ENCODE data around the gene TBC1D22A. TPM values are rescaled to one million over a fixed set of nuclear protein-coding genes. Genes with fewer than 3 reads are reported as not detected.

TBC1D22A gene
- total RNA-seq, 8 experiments from 2014 or later: 6.6 to 31.4 (median 12.3) TPM

- no peak overlapping the region for H3K4me3 ChIP-seq
- WGBS, 10 experiments: 0 to 100% (median 83%) methylated on average over 1 to 17 of the region's 24 CpGs; no CpG with 5 or more reads in 3 of the 10 experiments
- H3K4me1 ChIP-seq (replicated peaks in 1 of 2): peaks cover 60 to 67% of the 10 kb centered on the region in 2 donors
- ATAC-seq (replicated peaks in 6 of 8): peak; percentile 2 to 82 (median 26)
- in situ Hi-C loops (cut with MboI; ENCODE audit: low pct_unique_long_range_greater_than_20kb in 2 of 9, low sequenced_read_pairs in 9 of 9, unreplicated experiment in 9 of 9): no loop called here
- H3K27ac ChIP-seq: peak overlapping the region; percentile 44 to 77
Measured at GRCh38 chr22:47030881-47031627, 268.6 kb downstream of the TBC1D22A start.

DNA sequence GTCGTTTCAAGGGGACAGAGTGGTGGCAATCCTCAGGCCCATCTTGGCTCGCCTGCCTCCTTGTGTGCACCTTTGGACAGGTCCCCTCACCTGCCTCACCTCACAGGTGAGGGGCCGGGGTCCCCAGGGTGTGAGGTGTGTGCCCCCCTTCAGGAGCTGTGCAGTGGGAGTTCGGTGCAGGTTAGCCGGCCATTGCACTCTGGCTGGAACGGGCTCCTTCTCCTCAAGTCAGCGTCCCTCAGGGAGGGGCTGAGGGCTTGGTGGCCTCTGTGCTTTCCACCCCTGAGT, 269.1 kb downstream of the TBC1D22A start:
- 80 to 100% (median 100%) methylated on average over 1 to 5 of the region's 7 CpGs; no CpG with 5 or more reads in 7 of the 10 experiments for WGBS, 10 experiments
- H3K4me3 ChIP-seq: no peak overlapping the region
- no peak for ATAC-seq (replicated peaks in 6 of 8)
- H3K27ac ChIP-seq: no peak overlapping the region
- in situ Hi-C loops (cut with MboI; ENCODE audit: low pct_unique_long_range_greater_than_20kb in 2 of 9, low sequenced_read_pairs in 9 of 9, unreplicated experiment in 9 of 9): no loop called here
- H3K4me1 ChIP-seq (replicated peaks in 1 of 2): peaks cover 60 to 71% of the 10 kb centered on the region in 2 donors

DNA sequence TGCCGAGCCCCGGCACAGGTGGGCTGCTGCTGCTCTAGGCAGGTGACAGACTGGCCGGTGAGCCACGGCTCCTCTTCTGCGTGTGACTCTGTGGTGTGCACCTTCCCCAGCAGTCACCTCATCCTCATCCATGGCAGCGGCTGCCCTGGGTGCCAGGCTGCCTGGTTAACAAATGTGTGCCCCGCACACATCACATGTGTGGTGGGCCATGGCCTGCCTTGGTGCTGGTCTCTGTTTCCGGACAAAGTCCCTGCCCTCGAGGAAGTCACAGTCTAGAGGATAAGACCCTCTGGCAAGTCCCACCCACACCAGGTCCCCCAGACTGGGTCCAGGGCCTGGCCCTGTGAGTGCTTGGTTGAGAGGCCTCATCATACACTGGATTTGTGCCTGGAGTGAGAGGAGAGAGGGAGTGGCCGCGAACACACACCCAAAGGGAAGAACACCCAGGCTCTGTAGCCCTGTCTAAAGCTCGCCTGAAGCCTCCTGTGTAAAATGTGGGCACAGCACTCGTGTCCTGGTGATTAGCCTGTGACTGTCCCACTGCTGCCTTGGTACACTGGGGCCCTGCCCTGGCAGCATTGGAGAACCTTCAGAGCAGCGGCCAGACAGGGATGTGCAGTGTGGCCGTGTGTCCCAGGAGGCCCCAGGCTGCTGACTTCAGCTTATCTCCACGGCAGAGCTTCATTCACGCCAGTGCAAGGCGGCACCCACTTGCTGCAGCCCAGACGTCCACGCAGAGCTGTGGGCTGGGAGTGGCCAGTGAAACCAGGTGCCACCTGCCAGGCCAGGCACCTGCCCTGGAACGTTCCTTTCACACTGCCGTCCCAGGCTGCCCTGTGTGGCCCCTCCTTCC, 269.9 kb downstream of the TBC1D22A start:
- no peak overlapping the region for H3K27ac ChIP-seq
- in situ Hi-C loops (cut with MboI; ENCODE audit: low pct_unique_long_range_greater_than_20kb in 2 of 9, low sequenced_read_pairs in 9 of 9, unreplicated experiment in 9 of 9): no loop called here
- H3K4me1 ChIP-seq (replicated peaks in 1 of 2): peaks cover 59 to 67% of the 10 kb centered on the region in 2 donors
- H3K4me3 ChIP-seq: no peak overlapping the region
- peak in 2 of 8 experiments; percentile 11 to 42 for ATAC-seq (replicated peaks in 6 of 8)
- 68 to 100% (median 95%) methylated on average over 1 to 5 of the region's 22 CpGs; no CpG with 5 or more reads in 2 of the 10 experiments for WGBS, 10 experiments

DNA sequence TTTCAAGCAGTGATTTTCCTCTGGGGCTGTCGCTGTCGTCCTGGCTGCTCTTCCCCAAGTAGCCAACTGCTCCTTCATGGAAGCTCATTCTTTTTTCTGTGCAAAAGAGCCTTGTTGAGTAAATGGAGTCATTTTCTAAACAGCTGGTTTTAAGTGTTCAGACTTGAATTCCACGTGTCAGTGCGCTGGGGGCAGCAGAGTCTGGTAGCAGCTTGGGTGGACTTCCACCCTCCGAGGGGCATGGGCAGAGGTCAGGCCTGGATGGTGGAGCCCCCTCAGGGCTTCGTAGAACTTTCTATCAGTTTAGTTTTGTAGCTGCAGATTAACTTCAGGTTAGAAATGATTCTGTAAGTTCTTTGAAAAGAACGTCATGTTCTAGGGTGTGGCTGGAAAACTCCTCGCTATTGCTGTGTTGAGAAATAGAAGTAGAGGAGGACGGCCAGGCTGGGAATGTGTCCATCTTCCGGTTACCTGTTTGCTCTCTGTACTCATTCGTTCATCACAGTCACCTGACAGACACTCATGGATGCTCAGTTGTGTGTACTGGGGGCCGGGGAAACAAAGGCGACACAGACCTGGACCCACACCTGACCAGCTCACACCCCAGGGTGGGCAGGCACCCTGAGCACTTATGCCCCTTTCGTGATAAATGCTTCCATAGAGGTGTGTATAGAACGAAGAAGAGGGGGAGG, 270.7 kb downstream of the TBC1D22A start:
- ATAC-seq (replicated peaks in 6 of 8): no peak
- 51 to 100% (median 80%) methylated on average over 1 to 7 of the region's 15 CpGs; no CpG with 5 or more reads in 3 of the 10 experiments for WGBS, 10 experiments
- Histone ChIP-seq H3K4me1 (replicated peaks in 1 of 2) (peaks cover 51 to 63% of the 10 kb centered on the region in 2 donors), H3K4me3 (no peak overlapping the region), H3K27ac (no peak overlapping the region)
- in situ Hi-C loops (cut with MboI; ENCODE audit: low pct_unique_long_range_greater_than_20kb in 2 of 9, low sequenced_read_pairs in 9 of 9, unreplicated experiment in 9 of 9): no loop called here

GRCh38 chr22:47033648-47034000, 271.2 kb downstream of the TBC1D22A start:
- in situ Hi-C loops (cut with MboI; ENCODE audit: low pct_unique_long_range_greater_than_20kb in 2 of 9, low sequenced_read_pairs in 9 of 9, unreplicated experiment in 9 of 9): no loop called here
- H3K4me3 ChIP-seq: no peak overlapping the region
- WGBS, 10 experiments: 98 to 100% (median 100%) methylated on average over 2 to 7 of the region's 11 CpGs; no CpG with 5 or more reads in 6 of the 10 experiments
- no peak for ATAC-seq (replicated peaks in 6 of 8)
- H3K27ac ChIP-seq: no peak overlapping the region
- peaks cover 48 to 63% of the 10 kb centered on the region in 2 donors for H3K4me1 ChIP-seq (replicated peaks in 1 of 2)

DNA sequence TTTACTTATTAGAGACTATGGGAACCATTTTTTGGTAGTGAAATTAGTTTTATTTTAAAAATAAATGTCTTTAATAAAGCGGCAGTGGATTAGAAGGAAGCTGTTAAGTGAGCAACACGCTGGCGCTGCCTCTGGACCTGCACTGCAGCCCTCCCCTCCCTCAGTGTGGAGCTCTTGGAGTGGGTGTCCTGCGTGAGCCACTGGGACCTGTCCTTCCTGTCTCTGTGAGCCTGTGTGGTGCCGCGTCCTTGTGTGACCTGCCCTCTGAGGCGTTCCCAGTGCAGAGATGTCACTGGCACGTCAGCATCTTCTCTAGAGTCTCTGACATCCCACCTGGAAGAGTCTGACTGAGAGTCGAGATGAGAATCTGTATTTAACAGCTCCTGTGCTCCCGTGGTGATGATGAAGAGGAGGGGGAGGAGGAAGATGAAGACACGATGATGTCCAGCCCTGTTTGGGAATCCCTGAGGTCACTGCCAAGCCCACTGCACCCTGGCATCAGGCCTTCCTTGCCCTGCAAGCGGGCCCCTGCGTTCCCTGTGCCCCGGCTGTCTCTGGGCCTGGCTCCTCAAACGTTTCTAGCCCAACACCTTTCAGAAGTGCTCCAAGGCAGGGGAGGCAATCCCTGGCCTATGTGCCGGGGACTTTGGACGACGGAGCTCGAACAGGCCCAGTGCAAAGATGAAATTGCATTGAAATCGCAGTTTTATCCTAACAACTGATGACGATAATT, 271.8 kb downstream of the TBC1D22A start:
- 53 to 100% (median 86%) methylated on average over 2 to 13 of the region's 21 CpGs; no CpG with 5 or more reads in 3 of the 10 experiments for WGBS, 10 experiments
- H3K4me1 ChIP-seq (replicated peaks in 1 of 2): peaks cover 42 to 57% of the 10 kb centered on the region in 2 donors
- no peak overlapping the region for H3K27ac ChIP-seq
- no peak for ATAC-seq (replicated peaks in 6 of 8)
- in situ Hi-C loops (cut with MboI; ENCODE audit: low pct_unique_long_range_greater_than_20kb in 2 of 9, low sequenced_read_pairs in 9 of 9, unreplicated experiment in 9 of 9): no loop called here
- H3K4me3 ChIP-seq: no peak overlapping the region

DNA sequence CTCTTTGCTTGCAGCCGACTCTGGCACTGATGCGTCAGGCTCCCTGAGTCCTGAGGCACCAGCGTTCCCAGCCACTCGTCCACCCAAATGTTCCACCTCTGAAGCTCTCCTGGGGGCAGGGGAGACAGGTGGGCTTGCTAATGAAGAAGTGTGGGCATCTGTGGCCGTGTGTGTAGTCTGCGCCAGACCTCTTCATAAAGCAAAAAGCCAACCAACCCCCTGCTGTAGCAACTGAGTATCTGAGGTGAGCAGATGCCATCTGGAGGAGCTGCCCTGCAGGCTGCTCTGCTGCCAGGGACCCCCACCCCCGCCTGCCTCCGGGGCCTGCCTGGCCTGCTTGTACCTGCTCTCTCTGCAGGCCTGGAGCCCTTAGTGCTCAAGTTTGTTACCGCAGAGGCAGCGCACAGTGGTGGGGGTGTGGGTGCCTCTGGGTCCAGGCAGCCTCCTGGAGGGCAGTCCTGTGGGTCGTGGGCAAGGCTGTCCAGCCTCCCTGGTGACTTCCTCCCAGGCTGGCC, 272.5 kb downstream of the TBC1D22A start:
- in situ Hi-C loops (cut with MboI; ENCODE audit: low pct_unique_long_range_greater_than_20kb in 2 of 9, low sequenced_read_pairs in 9 of 9, unreplicated experiment in 9 of 9): no loop called here
- no peak for ATAC-seq (replicated peaks in 6 of 8)
- Histone ChIP-seq H3K27ac (peak overlapping the region in 1 of 2 donors; percentile 48), H3K4me1 (replicated peaks in 1 of 2) (peaks cover 35 to 50% of the 10 kb centered on the region in 2 donors), H3K4me3 (no peak overlapping the region)
- 80 to 100% (median 87%) methylated on average over 1 to 6 of the region's 11 CpGs; no CpG with 5 or more reads in 4 of the 10 experiments for WGBS, 10 experiments

DNA sequence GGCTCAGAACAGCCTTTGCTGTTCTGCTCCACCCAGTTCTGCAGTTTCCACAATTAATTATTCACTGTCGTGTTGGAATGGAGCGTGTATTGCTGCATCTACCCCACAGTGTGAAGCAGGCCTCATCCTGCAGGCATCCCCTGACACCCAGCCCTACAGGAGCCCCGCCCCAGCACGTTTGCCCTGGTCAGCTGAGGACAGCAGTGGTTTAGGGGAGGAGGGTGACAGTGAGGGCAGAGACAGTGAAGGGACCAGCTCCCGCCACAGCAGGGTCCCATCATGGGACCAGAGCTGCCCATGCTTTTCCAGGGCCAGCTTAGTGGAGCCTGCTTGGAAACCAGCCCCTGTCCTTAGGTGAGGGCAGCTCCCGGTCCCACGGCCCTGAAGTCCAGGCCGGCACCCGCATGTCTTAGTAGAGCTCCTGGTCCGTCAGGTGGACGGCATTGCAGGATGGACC, 273.0 kb downstream of the TBC1D22A start:
- ATAC-seq (replicated peaks in 6 of 8): peak; percentile 73 to 87 (median 84)
- Histone ChIP-seq H3K27ac (peak overlapping the region in 1 of 2 donors; percentile 48), H3K4me1 (replicated peaks in 1 of 2) (peaks cover 32 to 45% of the 10 kb centered on the region in 2 donors), H3K4me3 (no peak overlapping the region)
- 10 to 100% (median 56%) methylated on average over 1 to 8 of the region's 11 CpGs; no CpG with 5 or more reads in 2 of the 10 experiments for WGBS, 10 experiments
- in situ Hi-C loops (cut with MboI; ENCODE audit: low pct_unique_long_range_greater_than_20kb in 2 of 9, low sequenced_read_pairs in 9 of 9, unreplicated experiment in 9 of 9): no loop called here

- Histone ChIP-seq H3K27ac (no peak overlapping the region), H3K4me1 (replicated peaks in 1 of 2) (peaks cover 23 to 36% of the 10 kb centered on the region in 2 donors), H3K4me3 (no peak overlapping the region)
- ATAC-seq (replicated peaks in 6 of 8): no peak
- WGBS, 10 experiments: 83 to 95% methylated on average over 2 to 6 of the region's 10 CpGs; no CpG with 5 or more reads in 8 of the 10 experiments
- in situ Hi-C loops (cut with MboI; ENCODE audit: low pct_unique_long_range_greater_than_20kb in 2 of 9, low sequenced_read_pairs in 9 of 9, unreplicated experiment in 9 of 9): no loop called here
Measured at GRCh38 chr22:47036352-47036751, 273.9 kb downstream of the TBC1D22A start.

- WGBS, 10 experiments: 93 to 100% (median 99%) methylated on average over 1 to 12 of the region's 20 CpGs; no CpG with 5 or more reads in 2 of the 10 experiments
- peaks cover 22 to 33% of the 10 kb centered on the region in 2 donors for H3K4me1 ChIP-seq (replicated peaks in 1 of 2)
Measured at GRCh38 chr22:47036936-47037485, 274.6 kb downstream of the TBC1D22A start.

GRCh38 chr22:47038206-47038835, 275.9 kb downstream of the TBC1D22A start:
- Histone ChIP-seq H3K4me1 (replicated peaks in 1 of 2) (peaks cover 15 to 32% of the 10 kb centered on the region in 2 donors), H3K27ac (no peak overlapping the region), H3K4me3 (no peak overlapping the region)
- 80 to 98% (median 89%) methylated on average over 1 to 10 of the region's 18 CpGs; no CpG with 5 or more reads in 3 of the 10 experiments for WGBS, 10 experiments
- ATAC-seq (replicated peaks in 6 of 8): peak in 5 of 8 experiments; percentile 8 to 40 (median 30)
- in situ Hi-C loops (cut with MboI; ENCODE audit: low pct_unique_long_range_greater_than_20kb in 2 of 9, low sequenced_read_pairs in 9 of 9, unreplicated experiment in 9 of 9): no loop called here

More at GRCh38 chr22:47036936-47037485, 274.6 kb downstream of the TBC1D22A start:
- in situ Hi-C loops (cut with MboI; ENCODE audit: low pct_unique_long_range_greater_than_20kb in 2 of 9, low sequenced_read_pairs in 9 of 9, unreplicated experiment in 9 of 9): no loop called here
- H3K4me3 ChIP-seq: no peak overlapping the region
- no peak for ATAC-seq (replicated peaks in 6 of 8)
- no peak overlapping the region for H3K27ac ChIP-seq

Data from motor neuron (in vitro differentiated cells).